Heart left ventricle (tissue), 13 donors: ENCODE measurements around the gene SNX8.

Experiments
- POLR2A ChIP-seq, 2 donors: fragments of 450-650 bp; IDR thresholded peaks; one replicate each; pipeline ENCODE4 v1.6.1; 2017; ENCODE audit warnings: antibody characterized with exemption in 2 of 2, mild to moderate bottlenecking in 2 of 2, moderate library complexity in 2 of 2
- TF ChIP-seq, protein P1 (sequence below), 12 donors: fragments of 200-600 bp; sonication (generic) in 4 of 12; IDR thresholded peaks; one replicate each; pipeline versions ENCODE4 v1.5.0 to v1.8.0; 2018 to 2022; ENCODE audit warnings: antibody characterized with exemption in 12 of 12, mild to moderate bottlenecking in 5 of 12
- donor health status: ischemic (EF 13 %, LVEDD 7.1; RV severe dilation, severe dysfunction).
- donor health status: DM: no; HTN: yes; CAD: no.
- donor health status: DM: no; HTN: no; CAD: no.
- donor health status: ischemic (EF 25% LVEDD 6.9; RV normal size, moderate dysfunction).
- donor health status: ischemic (EF 25% LVEDD 5.7; RV mildly dilated, moderate dysfunction).
- donor health status: ischemic (EF 35%, LVEDD 5.7; RV mildly dilated, moderate dysfunction).
- donor health status: nonischemic (EF 11% LVEDD 7.7; RV severe dilation, severe dysfunction).
- donor health status: DM: yes; HTN: yes; CAD: no.
- donor health status: PGD.
- donor health status: ischemic (EF 29% LVEDD 5.4; RV normal size, mild dysfunction).
- donor health status: nonischemic (EF 23%, LVEDD 6.1; RV moderate dilation, normal function).

- TF ChIP-seq, protein P1, sequence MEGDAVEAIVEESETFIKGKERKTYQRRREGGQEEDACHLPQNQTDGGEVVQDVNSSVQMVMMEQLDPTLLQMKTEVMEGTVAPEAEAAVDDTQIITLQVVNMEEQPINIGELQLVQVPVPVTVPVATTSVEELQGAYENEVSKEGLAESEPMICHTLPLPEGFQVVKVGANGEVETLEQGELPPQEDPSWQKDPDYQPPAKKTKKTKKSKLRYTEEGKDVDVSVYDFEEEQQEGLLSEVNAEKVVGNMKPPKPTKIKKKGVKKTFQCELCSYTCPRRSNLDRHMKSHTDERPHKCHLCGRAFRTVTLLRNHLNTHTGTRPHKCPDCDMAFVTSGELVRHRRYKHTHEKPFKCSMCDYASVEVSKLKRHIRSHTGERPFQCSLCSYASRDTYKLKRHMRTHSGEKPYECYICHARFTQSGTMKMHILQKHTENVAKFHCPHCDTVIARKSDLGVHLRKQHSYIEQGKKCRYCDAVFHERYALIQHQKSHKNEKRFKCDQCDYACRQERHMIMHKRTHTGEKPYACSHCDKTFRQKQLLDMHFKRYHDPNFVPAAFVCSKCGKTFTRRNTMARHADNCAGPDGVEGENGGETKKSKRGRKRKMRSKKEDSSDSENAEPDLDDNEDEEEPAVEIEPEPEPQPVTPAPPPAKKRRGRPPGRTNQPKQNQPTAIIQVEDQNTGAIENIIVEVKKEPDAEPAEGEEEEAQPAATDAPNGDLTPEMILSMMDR (IDR thresholded peaks at IDR 0.05) = no peak
- TF ChIP-seq POLR2A (IDR thresholded peaks at IDR 0.05) = no peak
These were observed 77.1 kb downstream of the SNX8 start for GRCh38 chr7:2237109-2237602.
